GM12878 (cell line): ENCODE results near the gene MRPL39. TPM values are rescaled to one million over a fixed set of nuclear protein-coding genes. Genes with fewer than 3 reads are reported as not detected.

Source experiments
- BMI1 ChIP-seq: fragments of 450-650 bp; IDR thresholded peaks from 2 replicates; pipeline ENCODE4 v1.6.1; 2016; ENCODE audit warnings: mild to moderate bottlenecking, moderate library complexity, borderline replicate concordance
- CBFB ChIP-seq: IDR thresholded peaks from 2 replicates; pipeline ENCODE4 v1.6.1; 2016; ENCODE audit warnings: antibody characterized with exemption, low read depth
- DPF2 ChIP-seq: fragments of 450-650 bp; IDR thresholded peaks from 2 replicates; pipeline ENCODE4 v1.6.1; 2017; ENCODE audit warnings: mild to moderate bottlenecking
- FOS ChIP-seq: IDR thresholded peaks from 3 replicates; pipeline ENCODE4 v1.6.1; 2011; ENCODE audit warnings: borderline replicate concordance; ENCODE audit not compliant: insufficient read length; ENCODE audit errors: extremely low read depth
- GABPA ChIP-seq: IDR thresholded peaks from 2 replicates; pipeline ENCODE4 v1.6.1; 2014; ENCODE audit warnings: antibody characterized with exemption, low read depth, mild to moderate bottlenecking, inconsistent platforms
- IRF4 ChIP-seq: IDR thresholded peaks from 2 replicates; pipeline ENCODE4 v1.6.1; 2011; ENCODE audit warnings: low read depth, low read length
- MEF2A ChIP-seq: IDR thresholded peaks from 2 replicates; pipeline ENCODE4 v1.6.1; 2011; ENCODE audit warnings: low read depth, mild to moderate bottlenecking, low read length, moderate library complexity; ENCODE audit not compliant: insufficient read depth
- MTA2 ChIP-seq: fragments of 450-650 bp; IDR thresholded peaks from 2 replicates; pipeline ENCODE4 v1.6.1; 2016; ENCODE audit warnings: low read depth, mild to moderate bottlenecking, moderate library complexity
- MYC ChIP-seq: IDR thresholded peaks from 2 replicates; pipeline ENCODE4 v1.6.1; 2011; ENCODE audit warnings: mild to moderate bottlenecking, low read length, moderate library complexity, inconsistent platforms; ENCODE audit not compliant: insufficient read depth, insufficient replicate concordance, insufficient read length, severe bottlenecking
- NR2C1 ChIP-seq: fragments of 450-650 bp; IDR thresholded peaks from 2 replicates; pipeline ENCODE4 v1.6.1; 2017; ENCODE audit warnings: antibody characterized with exemption, mild to moderate bottlenecking, moderate library complexity
- RB1 ChIP-seq: fragments of 450-650 bp; formaldehyde crosslinking; IDR thresholded peaks from 2 replicates; pipeline ENCODE4 v1.6.1; 2017; ENCODE audit warnings: mild to moderate bottlenecking, borderline replicate concordance
- RUNX3 ChIP-seq: IDR thresholded peaks from 2 replicates; pipeline ENCODE4 v1.6.1; 2012; ENCODE audit warnings: low read length, inconsistent platforms
- SIN3A ChIP-seq: IDR thresholded peaks from 2 replicates; pipeline ENCODE4 v1.6.1; 2012; ENCODE audit warnings: low read depth, low read length, improper control_type of control experiment
- SMARCA5 ChIP-seq: fragments of 450-650 bp; IDR thresholded peaks from 2 replicates; pipeline ENCODE4 v1.6.1; 2017; ENCODE audit warnings: mild to moderate bottlenecking
- SREBF2 ChIP-seq: IDR thresholded peaks from 2 replicates; pipeline ENCODE4 v1.6.1; 2012; ENCODE audit warnings: mild to moderate bottlenecking, low read length
- STAT1 ChIP-seq: fragments of 450-650 bp; conservative IDR thresholded peaks from 2 replicates; pipeline ENCODE4 v1.6.1; 2014; ENCODE audit warnings: antibody characterized with exemption, mild to moderate bottlenecking
- TAF1 ChIP-seq: IDR thresholded peaks from 2 replicates; pipeline ENCODE4 v1.6.1; 2011; ENCODE audit warnings: mild to moderate bottlenecking, low read depth, low read length, borderline replicate concordance
- ZBTB11 ChIP-seq: fragments of 450-650 bp; formaldehyde crosslinking; IDR thresholded peaks from 2 replicates; pipeline ENCODE4 v1.5.0; 2022; ENCODE audit warnings: mild to moderate bottlenecking, missing genetic modification characterization
- ZNF207 ChIP-seq: fragments of 450-650 bp; IDR thresholded peaks from 2 replicates; pipeline ENCODE4 v1.6.1; 2014; ENCODE audit warnings: antibody characterized with exemption, mild to moderate bottlenecking, borderline replicate concordance
- polyA plus RNA-seq, 11 experiments: library from polyadenylated mRNA; depleted of rRNA in 4 of 11; unstranded in 6 of 11; stranded (reverse) in 5 of 11; fragments of >200 nt; fragmentation: Nextera tagmentation in 4 of 11; fragmentation: Illumina TruSeq in 1 of 11; extraction: Ambion mirVana in 4 of 11; extraction: Trizol in 1 of 11; gene quantifications; 1 replicate in 1 of 11; 2 replicates in 10 of 11; pipeline versions ENCODE4 v1.2.1 to v1.2.3, GENCODE V29; 2011 to 2016; ENCODE audit warnings: inconsistent platforms in 2 of 11, missing spikeins in 2 of 11, low read depth in 1 of 11
- total RNA-seq, 4 experiments: library from RNA; depleted of rRNA in 3 of 4; stranded (reverse); fragments of >200 nt in 3 of 4; fragmentation: Illumina TruSeq in 1 of 4; extraction: Trizol in 1 of 4; gene quantifications; 2 replicates each; pipeline versions ENCODE4 v1.2.1 to v1.2.3, GENCODE V29; 2013 to 2021
- TF ChIP-seq, protein P1 (sequence below): fragments of 450-650 bp; formaldehyde crosslinking; IDR thresholded peaks from 2 replicates; pipeline ENCODE4 v1.4.0; 2022; ENCODE audit warnings: mild to moderate bottlenecking, moderate library complexity
- TF ChIP-seq, protein P2 (sequence below): fragments of 450-650 bp; IDR thresholded peaks from 2 replicates; pipeline ENCODE4 v1.6.1; 2016; ENCODE audit warnings: mild to moderate bottlenecking
- TF ChIP-seq, protein P3 (sequence below): IDR thresholded peaks from 2 replicates; pipeline ENCODE4 v1.6.1; 2012; ENCODE audit warnings: low read depth, low read length, improper control_type of control experiment

The MRPL39 gene
- total and polyA plus RNA-seq, 10 of the 15 experiments (the other 5 are each of a cell fraction or from before 2014, with no cell fraction given) = 68.8 to 292 (median 120) TPM

DNA sequence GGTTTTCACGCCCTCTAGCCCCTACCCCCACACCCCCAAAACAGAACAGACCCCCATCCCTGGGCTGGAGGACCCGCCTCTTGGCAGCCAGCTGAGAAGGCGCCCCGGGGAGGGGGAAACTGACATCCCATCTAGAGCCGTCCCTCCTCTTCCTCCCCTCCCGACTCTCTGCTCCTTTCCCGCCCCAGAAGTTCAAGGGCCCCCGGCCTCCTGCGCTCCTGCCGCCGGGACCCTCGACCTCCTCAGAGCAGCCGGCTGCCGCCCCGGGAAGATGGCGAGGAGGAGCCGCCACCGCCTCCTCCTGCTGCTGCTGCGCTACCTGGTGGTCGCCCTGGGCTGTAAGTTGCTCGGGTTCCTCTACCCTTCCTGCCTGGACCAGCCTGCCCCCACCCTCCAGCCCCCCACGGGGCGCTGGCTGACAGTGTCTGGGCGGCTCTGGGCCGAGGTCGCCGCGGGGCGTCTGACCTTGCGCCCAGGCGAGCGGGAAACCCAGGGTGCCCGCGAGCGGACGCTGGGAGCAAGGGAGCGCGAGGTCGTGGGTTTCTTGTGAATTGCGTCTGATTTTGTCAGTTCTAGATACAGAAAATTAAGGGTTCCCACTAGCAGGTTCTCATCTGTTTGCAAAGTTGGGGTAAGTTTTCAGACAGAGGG is 32.4 kb upstream of the MRPL39 start (continued):
- TF ChIP-seq, protein P1, sequence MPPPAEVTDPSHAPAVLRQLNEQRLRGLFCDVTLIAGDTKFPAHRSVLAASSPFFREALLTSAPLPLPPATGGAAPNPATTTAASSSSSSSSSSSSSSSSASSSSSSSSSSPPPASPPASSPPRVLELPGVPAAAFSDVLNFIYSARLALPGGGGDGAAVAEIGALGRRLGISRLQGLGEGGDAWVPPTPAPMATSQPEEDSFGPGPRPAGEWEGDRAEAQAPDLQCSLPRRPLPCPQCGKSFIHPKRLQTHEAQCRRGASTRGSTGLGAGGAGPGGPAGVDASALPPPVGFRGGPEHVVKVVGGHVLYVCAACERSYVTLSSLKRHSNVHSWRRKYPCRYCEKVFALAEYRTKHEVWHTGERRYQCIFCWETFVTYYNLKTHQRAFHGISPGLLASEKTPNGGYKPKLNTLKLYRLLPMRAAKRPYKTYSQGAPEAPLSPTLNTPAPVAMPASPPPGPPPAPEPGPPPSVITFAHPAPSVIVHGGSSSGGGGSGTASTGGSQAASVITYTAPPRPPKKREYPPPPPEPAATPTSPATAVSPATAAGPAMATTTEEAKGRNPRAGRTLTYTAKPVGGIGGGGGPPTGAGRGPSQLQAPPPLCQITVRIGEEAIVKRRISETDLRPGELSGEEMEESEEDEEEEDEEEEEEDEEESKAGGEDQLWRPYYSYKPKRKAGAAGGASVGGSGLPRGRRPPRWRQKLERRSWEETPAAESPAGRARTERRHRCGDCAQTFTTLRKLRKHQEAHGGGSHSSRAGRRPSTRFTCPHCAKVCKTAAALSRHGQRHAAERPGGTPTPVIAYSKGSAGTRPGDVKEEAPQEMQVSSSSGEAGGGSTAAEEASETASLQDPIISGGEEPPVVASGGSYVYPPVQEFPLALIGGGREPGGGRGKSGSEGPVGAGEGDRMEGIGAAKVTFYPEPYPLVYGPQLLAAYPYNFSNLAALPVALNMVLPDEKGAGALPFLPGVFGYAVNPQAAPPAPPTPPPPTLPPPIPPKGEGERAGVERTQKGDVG (CRISPR knock-in tag) = no peak
- TF ChIP-seq MYC (no peak), STAT1 (no peak), GABPA (no peak), FOS (no peak), TAF1 (peak; percentile 18; the same call in 1 of the 2 replicates), IRF4 (no peak), RB1 (0 out of 2 replicates have a peak, but pooled peaks have one; percentile 58), SMARCA5 (peak; percentile 79; the same call in 1 of the 2 replicates), SREBF2 (no peak), ZBTB11 (no peak), MTA2 (no peak), NR2C1 (no peak), CBFB (no peak), ZNF207 (no peak), BMI1 (no peak), DPF2 (no peak), SIN3A (0 out of 2 replicates have a peak, but pooled peaks have one; percentile 14), RUNX3 (no peak), MEF2A (no peak)
- TF ChIP-seq, protein P2, sequence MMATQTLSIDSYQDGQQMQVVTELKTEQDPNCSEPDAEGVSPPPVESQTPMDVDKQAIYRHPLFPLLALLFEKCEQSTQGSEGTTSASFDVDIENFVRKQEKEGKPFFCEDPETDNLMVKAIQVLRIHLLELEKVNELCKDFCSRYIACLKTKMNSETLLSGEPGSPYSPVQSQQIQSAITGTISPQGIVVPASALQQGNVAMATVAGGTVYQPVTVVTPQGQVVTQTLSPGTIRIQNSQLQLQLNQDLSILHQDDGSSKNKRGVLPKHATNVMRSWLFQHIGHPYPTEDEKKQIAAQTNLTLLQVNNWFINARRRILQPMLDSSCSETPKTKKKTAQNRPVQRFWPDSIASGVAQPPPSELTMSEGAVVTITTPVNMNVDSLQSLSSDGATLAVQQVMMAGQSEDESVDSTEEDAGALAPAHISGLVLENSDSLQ = no peak
- TF ChIP-seq, protein P3, sequence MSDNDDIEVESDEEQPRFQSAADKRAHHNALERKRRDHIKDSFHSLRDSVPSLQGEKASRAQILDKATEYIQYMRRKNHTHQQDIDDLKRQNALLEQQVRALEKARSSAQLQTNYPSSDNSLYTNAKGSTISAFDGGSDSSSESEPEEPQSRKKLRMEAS = no peak
